ENCODE measurements around the gene IL23A.

Gene IL23A

DNA sequence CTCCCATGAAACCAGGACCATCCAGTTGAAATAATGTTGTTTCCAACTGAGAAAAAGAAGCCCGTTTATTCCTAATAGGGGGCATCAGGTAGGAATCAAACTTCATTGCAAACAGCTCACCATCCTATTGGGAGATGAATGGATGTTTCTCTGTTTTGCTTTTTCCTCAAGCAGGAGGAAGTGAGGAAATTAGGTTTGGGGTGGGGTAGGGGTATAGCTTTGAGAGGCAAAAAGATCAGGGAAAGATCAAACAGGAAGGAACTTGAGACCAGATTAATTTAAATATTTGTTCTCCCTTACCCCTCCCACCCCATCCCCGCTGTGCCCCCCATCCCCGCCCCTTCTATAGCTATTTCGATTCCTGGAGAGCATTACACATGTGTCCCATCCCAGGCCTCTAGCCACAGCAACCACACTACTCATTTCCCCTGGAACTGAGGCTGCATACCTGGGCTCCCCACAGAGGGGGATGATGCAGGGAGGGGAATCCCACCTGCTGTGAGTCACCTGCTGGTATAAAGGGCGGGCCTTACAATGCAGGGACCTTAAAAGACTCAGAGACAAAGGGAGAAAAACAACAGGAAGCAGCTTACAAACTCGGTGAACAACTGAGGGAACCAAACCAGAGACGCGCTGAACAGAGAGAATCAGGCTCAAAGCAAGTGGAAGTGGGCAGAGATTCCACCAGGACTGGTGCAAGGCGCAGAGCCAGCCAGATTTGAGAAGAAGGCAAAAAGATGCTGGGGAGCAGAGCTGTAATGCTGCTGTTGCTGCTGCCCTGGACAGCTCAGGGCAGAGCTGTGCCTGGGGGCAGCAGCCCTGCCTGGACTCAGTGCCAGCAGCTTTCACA, at the start of gene IL23A:
Gene IL23A (plus strand): TSS at position 577 of the 850 bp plus-strand sequence. CDS start 161 bp downstream, at position 738.
- TF ChIP-seq CTCF (IDR thresholded peaks at IDR 0.05; ENCODE audit: low read depth, low read length) = no peak
- DNase-seq (ENCODE audit: low read depth in 2 of 2) = peak in 1 of 2 donors; percentile 61
- H3K4me3 ChIP-seq (replicated peaks in 1 of 2; ENCODE audit: low read depth in 2 of 2, low read length in 2 of 2) = no peak within 1 kb of the TSS

GRCh38 chr12:56293795-56294194, 44.9 kb upstream of the IL23A start:
- TF ChIP-seq CTCF (IDR thresholded peaks at IDR 0.05; ENCODE audit: low read depth, low read length) = no peak
- no peak overlapping the region for H3K4me3 ChIP-seq (replicated peaks in 1 of 2; ENCODE audit: low read depth in 2 of 2, low read length in 2 of 2)
- no peak for DNase-seq (ENCODE audit: low read depth in 2 of 2)

DNA sequence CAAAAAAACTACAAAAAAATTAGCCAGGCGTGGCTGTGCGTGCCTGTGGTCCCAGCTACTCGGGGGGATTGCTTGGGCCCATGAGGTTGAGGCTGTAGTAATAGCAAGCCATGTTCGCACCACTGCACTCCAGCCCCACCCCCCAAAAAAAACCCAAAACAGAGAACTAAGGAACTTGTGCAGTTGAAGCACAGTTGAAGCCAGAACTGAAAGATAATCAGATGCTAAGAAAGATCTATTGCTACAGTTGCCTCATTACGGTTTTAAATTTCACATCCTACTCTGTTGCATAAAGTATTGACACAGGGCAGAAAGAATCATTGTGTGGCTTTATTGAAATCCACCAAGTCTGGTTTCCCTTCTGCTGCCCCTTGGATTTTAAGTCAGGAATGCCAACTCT, 42.4 kb upstream of the IL23A start:
- no peak for TF ChIP-seq CTCF (IDR thresholded peaks at IDR 0.05; ENCODE audit: low read depth, low read length)

GRCh38 chr12:56297400-56297799, 41.3 kb upstream of the IL23A start:
- peak in 1 of 2 donors; percentile 29 for DNase-seq (ENCODE audit: low read depth in 2 of 2)
- no peak for TF ChIP-seq CTCF (IDR thresholded peaks at IDR 0.05; ENCODE audit: low read depth, low read length)
- no peak overlapping the region for H3K4me3 ChIP-seq (replicated peaks in 1 of 2; ENCODE audit: low read depth in 2 of 2, low read length in 2 of 2)

More for the DNA sequence above, 42.4 kb upstream of the IL23A start:
- DNase-seq (ENCODE audit: low read depth in 2 of 2) = no peak
- no peak overlapping the region for H3K4me3 ChIP-seq (replicated peaks in 1 of 2; ENCODE audit: low read depth in 2 of 2, low read length in 2 of 2)

GRCh38 chr12:56298828-56299227, 39.9 kb upstream of the IL23A start:
- H3K4me3 ChIP-seq (replicated peaks in 1 of 2; ENCODE audit: low read depth in 2 of 2, low read length in 2 of 2) = peak overlapping the region; percentile 73 to 89
- DNase-seq (ENCODE audit: low read depth in 2 of 2) = no peak
- TF ChIP-seq CTCF (IDR thresholded peaks at IDR 0.05; ENCODE audit: low read depth, low read length) = no peak

- no peak for TF ChIP-seq CTCF (IDR thresholded peaks at IDR 0.05; ENCODE audit: low read depth, low read length)
- peak overlapping the region; percentile 73 to 89 for H3K4me3 ChIP-seq (replicated peaks in 1 of 2; ENCODE audit: low read depth in 2 of 2, low read length in 2 of 2)
- DNase-seq (ENCODE audit: low read depth in 2 of 2) = peak in 1 of 2 donors; percentile 33
Measured at GRCh38 chr12:56299308-56299852, 39.3 kb upstream of the IL23A start.
